T-helper 2 cell treated with Interferon-gamma antibody and Interleukin-4, amounts not matched to agents 100 ng/mL and 5 ng/mL, for 36 hours (primary cell): ENCODE measurements around the gene CYTH1. TPM values are rescaled to one million over a fixed set of nuclear protein-coding genes. Genes with fewer than 3 reads are reported as not detected.

ENCODE experiments used
- intact Hi-C: fragments of 100-400 bp; cut with micrococcal nuclease; formaldehyde crosslinking; loops from one replicate; pipeline ENCODE4 v1.15.1; 2023
- total RNA-seq: library from RNA; stranded (reverse); gene quantifications from 2 replicates; pipeline ENCODE4 v1.2.3, GENCODE V29; 2022

Gene CYTH1
- total RNA-seq, 1 donor from 2014 or later, result 182 TPM

DNA sequence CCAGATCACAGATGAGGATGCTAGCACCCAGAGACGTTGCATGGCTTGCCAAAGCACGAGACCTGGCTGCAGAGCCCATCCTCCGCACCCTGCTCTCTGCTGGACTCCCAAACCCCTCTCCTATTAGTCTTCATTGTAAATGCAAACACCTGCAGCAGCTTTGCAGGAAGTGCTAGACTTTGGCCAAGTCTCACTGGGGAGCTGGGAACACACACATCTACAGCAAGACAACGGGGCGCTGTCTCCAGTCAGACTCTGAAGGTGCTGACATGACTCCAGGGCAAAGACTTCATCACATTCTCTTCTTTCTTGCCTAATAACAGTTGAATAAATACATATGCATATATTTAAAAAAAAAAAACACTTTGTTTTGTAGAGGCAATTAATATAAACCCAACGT is 43.8 kb downstream of the CYTH1 start:
- intact Hi-C loops, result loop anchor here (5.0 kb wide), 1 partner anchor 39 kb away; no protein-coding TSS in a partner anchor

DNA sequence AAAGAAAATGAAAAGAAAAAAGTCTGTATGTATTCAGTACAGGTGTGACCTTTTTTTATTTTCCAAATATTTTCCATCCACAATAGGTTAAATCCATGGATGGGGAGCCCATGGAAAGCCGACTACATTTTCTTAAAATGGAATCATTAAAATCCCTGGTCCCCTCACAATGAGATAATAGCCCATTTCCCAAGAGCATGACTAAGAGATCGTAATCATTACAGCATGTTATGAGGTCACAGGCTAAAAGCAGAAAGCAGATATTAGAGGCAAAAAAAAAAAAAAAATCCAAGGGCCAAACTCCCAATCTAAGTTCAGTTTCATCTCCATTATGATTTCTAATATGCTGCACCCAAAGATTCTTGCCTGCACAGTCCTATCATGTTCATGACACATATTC is 44.7 kb downstream of the CYTH1 start:
- intact Hi-C loops, result loop anchor here (1.0 to 5.0 kb wide), 2 partner anchors 11 to 40 kb away; no protein-coding TSS in a partner anchor

DNA sequence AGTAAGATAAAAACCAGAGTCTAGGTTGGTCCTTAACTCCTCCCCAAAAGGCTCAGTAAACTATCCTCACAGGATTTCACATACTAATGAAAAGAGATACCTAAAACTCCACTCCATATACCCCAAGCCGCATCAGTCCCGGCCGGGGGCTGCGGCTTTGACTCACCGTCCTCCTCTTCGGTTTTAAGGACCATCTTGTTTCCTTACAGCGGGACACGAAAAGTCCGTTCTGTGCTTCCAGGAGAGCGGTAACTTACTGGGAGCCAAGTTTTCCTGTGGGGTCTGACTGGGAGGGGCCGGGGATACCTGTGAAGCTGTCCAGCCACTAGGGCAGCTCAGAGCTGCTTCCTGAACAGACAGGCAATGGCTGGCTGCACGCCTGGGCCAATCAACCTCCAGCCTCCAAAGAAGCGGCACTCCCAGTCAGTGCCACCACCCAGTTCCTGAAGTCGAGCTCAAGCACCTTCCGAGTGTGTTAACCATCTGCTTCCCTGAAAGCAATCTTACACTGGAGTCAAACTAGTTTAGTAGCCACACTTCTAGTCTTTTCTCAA is 45.5 kb downstream of the CYTH1 start:
- intact Hi-C loops, result loop anchor here (1.0 to 5.0 kb wide), 2 partner anchors 12 to 41 kb away; no protein-coding TSS in a partner anchor

DNA sequence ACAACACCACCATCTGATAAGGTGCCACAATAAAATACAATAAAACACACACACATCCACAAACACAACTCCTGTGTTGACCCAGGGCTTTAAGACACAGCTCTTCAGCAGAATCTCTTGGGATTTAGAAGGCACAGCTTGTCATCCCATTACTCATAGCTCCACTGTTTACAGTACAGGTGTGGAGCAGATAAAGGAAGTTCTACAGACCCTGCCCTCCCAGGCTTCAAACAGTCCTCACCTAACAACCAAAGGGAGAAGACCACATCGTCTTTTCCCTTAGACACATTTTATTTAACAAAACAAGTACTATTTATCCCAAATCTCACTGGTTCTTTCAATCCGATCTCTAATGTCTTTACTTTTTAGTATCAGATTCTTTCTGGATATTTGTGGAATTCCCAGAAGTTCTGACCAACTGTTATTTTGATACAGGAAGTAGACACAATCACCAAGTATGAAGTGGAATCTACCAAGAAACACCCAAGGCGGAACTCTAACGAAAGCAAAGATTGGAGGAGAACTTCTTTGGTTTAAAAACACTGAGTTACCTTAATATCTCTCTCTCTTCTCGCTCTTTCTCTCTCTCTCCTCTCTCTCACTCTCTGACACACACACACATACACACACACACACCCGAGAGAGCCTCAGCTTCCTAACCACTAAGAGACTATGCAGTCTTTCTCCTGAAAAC is 46.1 kb downstream of the CYTH1 start:
- intact Hi-C loops, result loop anchor here (5.0 kb wide), 1 partner anchor 41 kb away; no protein-coding TSS in a partner anchor

DNA sequence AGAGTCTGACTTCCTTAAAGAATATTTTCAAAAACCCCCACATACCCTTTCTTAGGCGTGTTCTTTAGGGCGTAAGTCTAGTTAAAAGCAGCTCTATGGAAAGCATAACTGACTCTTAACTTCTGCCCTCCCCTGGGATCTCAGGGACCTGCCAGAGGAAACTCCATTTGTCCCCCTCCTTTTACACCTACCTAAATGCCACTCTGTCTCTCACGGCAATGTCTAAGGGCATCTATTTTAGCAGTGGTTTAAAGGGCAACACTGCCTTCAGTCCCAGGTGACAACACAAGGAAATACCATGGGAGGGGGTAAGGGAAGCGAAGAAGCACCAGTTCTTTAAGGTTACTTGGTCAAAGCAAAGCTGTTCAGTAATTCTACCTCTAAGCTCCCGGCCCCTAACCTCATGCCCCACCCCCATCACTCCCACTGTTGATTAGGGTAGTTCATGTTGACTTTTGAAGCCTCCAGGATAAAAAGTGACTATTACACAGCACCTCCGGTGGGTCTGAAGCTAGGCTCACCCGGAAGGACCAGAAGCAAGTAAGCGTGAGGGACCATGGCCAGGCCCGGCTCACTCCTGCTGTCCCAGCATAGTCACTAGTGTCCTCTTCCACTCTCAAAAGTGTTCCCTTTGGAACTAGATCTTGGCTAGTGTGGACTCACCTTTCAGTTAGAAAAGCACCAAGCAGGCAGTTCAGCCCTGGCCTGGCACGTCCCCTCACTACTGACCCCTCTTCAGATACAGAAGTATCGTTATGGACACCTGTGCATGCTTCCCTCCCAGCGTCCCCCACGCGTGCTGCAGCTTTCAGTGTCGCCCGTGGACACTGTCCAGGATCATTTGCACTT is 47.1 kb downstream of the CYTH1 start:
- intact Hi-C loops, result loop anchor here (5.0 kb wide), 1 partner anchor 42 kb away; no protein-coding TSS in a partner anchor

DNA sequence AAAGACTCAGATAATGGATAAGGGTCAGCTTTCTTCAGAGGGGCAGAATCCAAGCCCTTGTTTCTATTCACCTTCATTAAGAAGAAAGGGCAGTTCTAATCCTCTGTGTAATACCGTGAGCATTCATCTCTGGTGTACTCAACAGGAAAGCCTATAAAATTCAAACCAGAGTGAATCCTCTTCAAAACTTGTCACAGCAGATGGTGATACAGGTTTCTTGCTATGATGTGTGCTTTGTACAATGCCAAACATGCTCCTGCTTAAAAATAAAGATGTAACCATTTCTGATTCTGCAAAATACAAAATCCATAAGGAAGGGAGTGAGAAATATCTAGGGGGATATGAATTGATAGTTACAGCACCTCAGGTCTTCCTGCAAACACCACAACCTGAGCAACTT is 49.7 kb downstream of the CYTH1 start:
- intact Hi-C loops, result no loop called here

DNA sequence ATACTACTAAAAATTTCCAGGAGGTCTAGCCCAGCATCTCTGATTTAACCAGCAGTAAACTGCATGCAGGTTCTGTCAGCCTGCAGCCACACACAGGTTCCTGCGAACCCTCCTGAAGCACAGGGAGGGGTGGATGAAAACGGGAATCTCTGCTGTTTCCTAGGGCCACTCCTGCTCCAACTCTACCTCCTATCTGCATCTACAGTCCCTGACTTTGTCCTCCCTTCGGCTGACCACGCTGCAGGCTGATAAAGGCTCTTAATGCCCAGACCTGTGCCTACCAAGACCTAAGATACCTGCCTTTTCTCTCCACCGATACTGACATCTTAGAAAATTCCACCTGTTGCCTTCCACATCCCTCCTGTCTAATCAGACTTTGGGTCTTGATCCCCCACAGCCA is 50.2 kb downstream of the CYTH1 start:
- intact Hi-C loops, result no loop called here

DNA sequence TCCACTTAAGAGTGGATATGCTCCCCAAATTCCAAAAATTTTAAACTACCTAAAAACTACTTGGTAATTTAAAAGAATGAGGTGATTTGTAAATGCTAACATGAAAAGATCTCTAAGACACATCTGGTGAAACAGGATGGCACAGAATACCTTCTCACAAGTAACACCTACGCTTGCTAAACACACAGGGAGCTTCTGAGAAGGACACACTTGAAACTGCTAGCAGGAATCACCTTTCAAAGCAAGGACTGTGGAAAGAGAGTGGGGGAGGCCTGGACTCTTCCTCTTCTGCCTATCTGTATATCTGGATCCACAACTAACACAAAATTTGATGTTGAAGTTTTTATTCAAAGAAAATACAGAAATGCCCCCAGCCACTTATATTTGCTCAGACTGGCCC is 52.4 kb downstream of the CYTH1 start:
- intact Hi-C loops, result no loop called here

DNA sequence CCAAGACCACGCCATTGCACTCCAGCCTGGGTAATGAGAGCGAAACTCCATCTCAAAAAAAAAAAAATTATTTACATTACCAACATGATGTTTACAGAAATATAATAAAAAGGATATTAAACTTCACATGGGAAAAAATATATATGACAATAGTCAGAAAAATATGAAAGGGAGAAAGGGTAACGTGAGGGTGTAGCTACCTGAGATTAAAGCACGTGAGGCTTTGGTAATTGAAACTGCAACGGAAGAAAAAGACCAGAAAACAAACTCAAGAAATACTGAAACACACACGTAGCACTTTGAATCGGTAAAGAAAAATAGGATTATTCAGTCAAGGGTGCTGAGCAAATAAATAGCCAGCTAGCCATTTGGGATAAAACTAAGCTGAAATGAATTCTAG is 53.6 kb downstream of the CYTH1 start:
- intact Hi-C loops, result no loop called here

DNA sequence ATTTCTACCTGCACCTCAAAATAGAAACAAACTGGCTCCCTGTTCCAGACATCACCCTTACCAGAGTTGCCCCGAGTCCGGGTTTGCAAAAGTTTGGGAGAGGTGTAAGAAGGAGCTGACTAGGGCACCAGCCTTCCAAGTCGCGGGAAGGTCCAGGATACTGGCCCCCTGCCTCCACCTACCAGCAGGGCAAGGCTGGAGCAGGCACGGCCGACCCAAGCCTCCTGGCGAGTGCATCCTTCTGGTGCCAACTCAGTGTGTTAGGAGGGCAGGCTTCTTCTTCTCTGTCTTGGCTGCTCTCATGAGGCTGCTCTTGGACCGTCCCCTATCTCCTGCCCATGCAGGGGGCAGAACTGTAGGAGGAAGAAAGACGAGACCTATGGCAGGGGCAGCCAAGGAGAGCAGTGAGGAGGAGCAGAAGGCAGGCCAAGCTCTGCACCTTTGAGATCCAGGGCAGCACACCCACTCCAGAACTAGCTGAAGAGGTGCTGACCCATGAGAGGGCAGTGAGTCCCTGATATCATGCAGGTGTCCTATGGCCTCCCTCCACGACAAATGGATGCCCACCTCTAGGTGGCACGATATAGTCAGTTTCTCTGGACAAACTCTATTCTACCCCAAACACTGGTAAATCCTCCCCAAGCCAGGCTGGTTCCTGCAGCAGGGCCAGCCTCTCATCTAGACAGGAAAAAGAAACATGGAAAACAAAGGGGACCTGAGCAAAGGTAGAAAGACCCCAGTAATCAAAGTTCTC is 54.4 kb downstream of the CYTH1 start:
- intact Hi-C loops, result no loop called here

DNA sequence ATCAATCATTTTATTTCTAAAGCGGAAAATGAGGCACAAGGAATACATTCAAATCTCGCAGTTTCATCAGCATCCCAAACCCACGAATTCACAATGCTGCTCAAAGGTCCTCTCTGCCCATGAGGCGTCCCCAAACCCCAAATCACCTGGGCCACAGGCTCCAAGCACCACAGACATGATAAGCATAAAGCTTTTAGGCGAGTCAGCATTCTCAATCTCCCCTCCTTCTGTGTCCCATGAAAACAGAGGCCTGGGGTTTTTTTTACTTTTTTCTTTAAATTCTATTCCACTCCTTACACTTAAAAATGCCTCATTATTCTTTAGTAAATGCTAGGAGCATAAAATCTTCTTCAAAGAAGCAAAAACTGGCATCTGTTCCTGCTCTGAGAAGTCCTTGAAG is 55.0 kb downstream of the CYTH1 start:
- intact Hi-C loops, result no loop called here

DNA sequence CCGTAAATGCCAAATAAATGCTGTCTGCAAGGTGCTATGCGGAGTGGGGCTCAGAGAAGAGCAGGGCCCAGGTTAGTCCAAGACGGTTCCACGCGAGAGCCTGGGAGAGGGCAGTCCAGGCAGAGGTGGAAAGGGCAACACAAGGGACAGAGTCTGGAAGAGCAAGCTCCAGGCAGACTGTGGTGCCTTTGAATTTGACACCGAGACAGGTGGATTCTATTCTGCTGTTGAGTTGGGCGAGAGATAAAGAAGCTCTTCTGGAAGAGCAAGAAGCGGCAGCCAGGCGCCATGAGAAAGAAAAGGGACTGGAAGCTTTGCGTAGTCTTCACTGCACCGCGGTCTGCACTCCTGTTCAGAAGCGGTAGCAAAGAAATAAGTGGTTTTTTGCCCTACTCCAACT is 55.6 kb downstream of the CYTH1 start:
- intact Hi-C loops, result no loop called here

DNA sequence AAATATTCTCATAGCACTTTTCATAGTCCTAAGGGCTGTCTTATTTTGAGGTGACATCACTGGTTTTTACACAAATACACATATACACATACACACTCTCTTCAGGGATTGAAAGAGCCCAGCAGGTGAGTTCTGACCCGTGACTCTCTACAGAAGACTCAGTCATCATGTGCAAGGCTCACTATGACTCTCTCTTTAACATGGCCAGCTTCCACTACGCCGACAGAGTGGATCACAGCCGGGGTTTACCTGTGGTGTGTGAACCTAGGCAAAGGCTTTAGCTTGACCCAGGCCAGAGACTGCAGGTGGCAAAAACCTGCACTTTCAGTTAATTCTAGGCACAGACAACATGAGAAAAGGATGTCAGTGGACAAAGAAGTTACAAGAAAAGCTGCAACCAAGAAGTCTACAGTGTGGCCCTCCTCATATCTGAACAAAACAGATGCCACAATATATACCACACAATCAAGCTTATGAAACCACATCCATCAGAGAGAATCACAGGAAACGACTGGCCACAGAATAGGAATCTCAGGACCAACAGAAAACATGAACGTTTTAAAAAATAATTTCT is 56.5 kb downstream of the CYTH1 start:
- intact Hi-C loops, result no loop called here

DNA sequence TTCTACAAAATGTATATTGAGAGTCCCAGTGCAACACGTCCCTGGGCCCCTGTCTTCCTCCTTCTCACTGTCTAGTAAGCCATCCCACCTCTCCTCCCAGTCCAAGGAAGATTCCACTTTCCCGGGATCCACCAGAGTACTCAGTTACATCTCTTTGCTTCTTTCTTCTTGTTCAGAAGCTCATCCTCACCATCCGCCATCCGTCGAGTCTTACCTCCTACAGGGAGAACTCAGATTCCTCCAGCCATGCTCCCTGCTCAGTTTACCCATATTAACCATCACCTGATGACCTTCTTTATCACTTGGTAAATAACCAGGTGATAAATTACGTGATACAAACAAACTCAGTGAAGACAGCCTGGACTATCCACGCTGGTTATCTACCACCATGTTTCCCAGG is 57.1 kb downstream of the CYTH1 start:
- intact Hi-C loops, result no loop called here

DNA sequence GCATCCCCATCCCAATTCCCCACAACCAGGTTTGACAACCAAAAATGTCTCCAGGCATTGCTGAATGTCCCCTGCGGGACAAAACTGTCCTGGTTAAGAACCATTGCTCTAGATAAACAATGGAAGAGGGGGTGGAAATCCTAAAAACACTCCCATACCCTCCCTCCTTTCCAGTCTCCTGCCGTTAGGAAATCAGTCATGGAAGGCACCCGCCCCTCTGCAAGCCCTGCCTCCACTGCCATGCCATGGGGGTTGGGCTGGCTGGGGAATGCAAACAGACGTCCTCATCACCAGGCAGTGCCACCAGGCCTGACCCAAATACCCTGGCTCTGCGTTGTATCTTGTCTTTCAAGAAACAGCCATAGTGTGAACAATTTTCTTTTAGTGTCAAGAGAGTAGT is 57.5 kb downstream of the CYTH1 start:
- intact Hi-C loops, result no loop called here

DNA sequence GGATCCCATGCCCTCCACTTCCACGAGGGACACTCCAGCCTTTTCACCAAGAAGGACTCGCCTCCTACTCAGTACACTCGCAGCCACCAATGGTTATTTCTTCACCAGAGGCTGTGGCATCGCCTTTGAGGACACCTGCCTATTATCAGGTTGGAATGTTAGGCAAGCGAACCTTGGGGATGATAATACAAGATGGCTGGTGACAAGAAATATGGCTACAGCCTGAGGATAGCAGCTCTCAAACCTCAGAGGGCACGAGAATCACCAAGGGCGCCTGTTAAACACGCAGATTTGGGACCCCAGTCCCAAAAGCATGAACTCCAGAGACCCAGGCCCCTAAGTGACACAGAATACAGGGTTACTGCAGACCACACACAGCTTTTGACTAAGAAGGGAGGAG is 58.1 kb downstream of the CYTH1 start:
- intact Hi-C loops, result no loop called here

DNA sequence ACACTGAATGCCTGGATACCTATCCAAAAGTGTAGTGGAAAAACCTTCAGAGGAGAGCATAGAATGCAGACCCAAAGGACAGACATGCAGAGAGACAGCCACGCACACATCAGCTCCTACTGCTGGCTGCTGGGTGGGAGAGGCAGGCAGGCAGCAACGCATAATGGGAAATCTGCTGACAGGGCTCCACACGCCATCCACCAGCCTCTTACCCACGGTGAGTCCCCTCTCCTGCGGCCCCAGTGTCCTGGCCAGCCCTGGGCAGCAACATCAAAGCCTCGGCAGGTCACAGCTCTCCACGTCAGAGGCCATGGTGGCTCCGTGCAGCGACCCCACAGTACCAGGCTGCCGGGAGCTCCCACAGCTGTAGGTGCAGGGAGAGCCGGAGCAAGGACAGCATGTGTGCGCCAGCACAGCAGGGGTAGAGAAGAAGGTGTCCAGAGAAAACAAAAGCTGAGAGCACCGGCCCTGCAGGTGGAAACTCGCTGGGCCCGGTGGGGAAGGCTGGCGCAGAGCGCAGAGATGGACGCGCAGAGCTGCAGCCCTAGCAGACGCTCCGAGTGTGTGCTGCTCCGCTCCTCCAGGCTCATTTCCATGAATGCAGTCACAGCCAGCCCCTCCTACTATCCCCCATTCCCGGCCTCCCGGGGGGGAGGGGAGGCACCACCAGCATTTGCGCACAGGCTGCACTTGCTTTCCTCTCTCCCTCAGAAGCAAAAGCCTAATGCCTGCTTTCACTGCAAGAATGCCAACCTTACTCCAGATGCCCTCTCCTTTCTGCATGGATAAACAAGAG is 58.9 kb downstream of the CYTH1 start:
- intact Hi-C loops, result no loop called here

DNA sequence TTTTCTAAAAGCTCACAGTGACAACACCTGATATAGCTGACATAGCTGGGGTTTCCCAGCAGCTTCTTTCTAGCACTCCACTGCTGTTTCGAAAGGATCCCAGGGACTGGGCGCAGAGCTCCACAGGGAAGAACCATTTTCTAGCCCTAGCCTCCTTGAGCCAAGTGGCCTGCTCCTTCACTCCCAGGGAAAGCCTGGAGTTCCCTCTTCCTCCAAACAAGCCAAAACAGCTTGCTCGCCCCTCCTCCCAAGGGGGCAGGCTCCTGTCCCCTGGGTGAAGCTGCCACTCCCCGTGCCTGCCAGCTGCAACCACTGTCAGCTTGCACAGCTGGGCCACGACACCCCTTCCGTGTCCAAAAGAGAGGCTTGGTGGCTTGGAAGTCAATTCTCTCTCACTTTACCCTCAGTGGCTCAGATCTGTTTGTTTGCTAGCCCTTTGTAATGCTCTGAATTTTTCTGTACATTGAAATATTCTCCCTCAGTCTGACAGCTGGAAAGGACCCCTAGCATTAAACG is 59.8 kb downstream of the CYTH1 start:
- intact Hi-C loops, result no loop called here

DNA sequence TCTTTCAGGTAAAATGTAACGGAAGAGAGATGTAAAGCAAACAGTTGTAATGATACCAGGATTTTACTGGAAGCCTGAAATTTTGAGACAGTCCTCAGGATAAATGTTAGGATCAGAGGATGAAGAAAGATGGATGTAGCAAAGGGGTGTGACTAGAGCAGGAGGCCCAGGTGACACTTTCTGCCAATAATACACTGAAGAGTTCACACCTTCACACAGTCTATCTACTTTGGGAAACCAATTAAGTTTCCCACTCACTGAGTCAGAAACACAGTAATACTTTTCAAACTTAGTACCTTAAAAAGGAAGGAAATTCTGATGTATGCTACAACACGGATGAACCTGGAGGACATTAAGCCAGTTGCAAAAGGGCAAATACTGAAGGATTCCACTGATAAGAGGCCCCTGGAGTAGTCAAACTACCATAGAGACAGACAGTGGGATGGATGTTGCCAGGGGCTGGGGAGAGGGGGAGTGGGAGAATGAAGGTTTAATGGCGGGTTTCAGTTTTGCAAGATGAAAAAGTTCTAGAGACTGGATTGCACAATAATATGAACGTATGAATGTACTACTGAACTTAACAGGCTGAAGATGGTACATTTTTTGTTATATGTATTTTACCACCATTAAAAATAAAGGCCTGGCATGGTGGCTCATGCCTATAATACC is 62.3 kb downstream of the CYTH1 start:
- intact Hi-C loops, result no loop called here
